Skin of body (tissue), 2 donors: Measurements from ENCODE around the gene NKD1. TPM values are rescaled to one million over a fixed set of nuclear protein-coding genes. Genes with fewer than 3 reads are reported as not detected.
A peak's percentile ranks its signal among the peaks of the same experiment; 100 is the strongest.

Experiments
- DNase-seq: peaks from one replicate; lab custom pipeline; 2025; lab: John Stamatoyannopoulos, UW
- total RNA-seq: library from RNA; depleted of rRNA; stranded (reverse); fragments of >200 nt; gene quantifications from one replicate; pipeline ENCODE4 v1.2.3, GENCODE V29; 2014

The NKD1 gene
- total RNA-seq, 1 donor from 2014 or later: 4.9 TPM

DNA sequence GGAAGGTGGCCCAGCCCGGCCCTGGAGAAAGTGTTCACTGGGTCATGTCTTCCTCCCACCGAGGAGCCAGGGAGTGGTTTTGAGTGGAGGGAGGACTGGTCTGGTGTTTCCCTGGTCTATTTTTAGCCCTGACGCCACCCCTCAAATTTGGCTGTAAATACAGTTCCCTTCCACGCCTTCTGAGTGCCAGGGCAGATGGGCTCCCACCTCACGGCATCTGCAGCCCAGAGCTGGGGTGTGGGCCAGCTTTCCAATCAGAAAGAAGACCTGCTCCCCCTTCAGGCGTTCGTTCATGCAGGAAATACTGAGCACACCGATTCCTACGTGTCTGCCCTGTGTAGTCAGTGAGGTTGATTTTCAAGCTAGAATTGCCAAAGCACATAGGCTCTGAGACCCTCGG, 79.2 kb downstream of the NKD1 start:
- peak; percentile 78 for DNase-seq

GRCh38 chr16:50628156-50628802, 80.1 kb downstream of the NKD1 start:
- DNase-seq: no peak

DNA sequence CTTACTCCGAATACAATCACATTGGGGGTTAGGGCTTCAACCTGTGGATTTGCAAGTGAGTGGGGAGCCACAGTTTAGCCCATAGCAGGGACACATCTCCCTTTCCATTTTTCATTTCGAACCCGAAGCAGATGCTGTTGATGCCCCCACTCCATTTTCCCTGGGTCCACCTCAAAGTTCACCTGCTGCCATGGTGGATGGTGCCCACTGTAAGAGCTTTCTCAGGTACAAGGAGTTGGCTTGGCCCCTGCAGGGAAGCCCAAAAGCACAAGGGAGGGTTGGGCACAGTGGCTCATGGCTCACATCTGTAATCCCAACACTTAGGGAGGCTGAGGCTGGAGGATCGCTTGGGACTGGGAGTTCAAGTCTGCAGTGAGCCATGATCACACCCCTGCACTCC, 81.1 kb downstream of the NKD1 start:
- DNase-seq: no peak

GRCh38 chr16:50630394-50631020, 82.3 kb downstream of the NKD1 start:
- DNase-seq: no peak

GRCh38 chr16:50631249-50631984, 83.2 kb downstream of the NKD1 start:
- DNase-seq: no peak

GRCh38 chr16:50631985-50632576, 83.9 kb downstream of the NKD1 start:
- no peak for DNase-seq

- DNase-seq: no peak
These were observed 85.0 kb downstream of the NKD1 start for GRCh38 chr16:50632927-50633800.

GRCh38 chr16:50634090-50634489, 85.9 kb downstream of the NKD1 start:
- no peak for DNase-seq

DNA sequence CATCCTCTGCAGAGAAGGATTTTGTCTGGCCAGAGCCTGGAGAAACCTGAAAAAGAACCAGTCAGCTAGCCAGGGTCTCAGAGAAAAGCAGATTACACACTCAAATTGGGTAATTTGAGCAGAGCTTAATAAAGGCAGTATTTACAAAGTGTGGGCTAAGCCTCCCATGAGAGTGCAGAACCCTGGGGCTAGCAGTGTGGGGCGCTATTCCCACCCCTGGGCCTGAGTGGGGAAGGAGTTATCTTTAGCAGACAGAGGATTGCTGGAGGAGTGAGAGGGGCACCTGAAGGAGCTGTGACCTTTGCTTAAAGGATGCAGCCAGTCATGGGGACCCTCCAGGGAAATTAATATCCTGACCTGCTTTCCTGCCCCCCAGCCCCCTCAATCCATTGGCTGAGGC, 86.8 kb downstream of the NKD1 start:
- DNase-seq: no peak

DNA sequence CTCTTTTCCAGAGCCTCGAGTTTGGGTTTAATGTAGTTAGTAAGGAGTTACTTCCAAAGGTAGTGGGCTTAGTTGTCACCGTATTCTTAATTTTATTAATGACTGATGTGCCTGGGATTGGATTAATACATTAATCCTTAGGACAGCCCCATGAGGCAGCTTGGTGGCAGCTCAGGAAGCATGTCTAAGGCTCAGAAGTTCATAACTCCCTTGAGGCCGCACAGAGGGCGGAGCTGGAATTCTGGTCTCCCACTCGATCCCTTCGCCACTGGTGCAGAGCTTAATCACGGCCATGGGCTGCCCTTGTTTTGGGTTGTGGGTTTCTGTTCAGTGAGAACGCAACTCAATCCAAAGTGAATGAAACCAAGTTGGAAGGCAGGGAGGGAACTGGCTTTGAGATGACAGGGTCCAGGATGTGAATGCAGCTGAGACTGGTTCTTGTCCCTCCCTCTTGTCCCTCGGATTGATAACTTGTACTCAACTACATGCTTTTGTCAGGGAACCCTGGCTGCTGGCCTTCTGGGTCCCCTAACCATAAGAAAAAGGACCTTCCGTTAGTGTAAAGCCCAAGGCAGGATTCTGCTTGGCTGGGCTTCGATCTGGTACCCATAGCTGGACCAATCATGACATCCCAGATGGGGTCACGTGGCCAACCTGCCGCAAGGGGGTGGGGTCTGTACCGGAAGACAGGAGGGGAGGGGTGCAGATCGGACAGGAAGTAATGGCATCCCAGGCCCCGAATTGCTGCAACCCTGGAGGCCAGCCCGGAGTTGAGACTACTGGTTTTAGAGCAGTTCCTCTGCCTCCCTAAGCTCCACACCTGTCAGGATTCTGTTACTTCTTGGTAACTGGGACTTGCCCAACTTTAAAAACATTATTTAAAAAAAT, 87.6 kb downstream of the NKD1 start:
- no peak for DNase-seq

GRCh38 chr16:50636753-50637374, 88.7 kb downstream of the NKD1 start:
- no peak for DNase-seq

DNA sequence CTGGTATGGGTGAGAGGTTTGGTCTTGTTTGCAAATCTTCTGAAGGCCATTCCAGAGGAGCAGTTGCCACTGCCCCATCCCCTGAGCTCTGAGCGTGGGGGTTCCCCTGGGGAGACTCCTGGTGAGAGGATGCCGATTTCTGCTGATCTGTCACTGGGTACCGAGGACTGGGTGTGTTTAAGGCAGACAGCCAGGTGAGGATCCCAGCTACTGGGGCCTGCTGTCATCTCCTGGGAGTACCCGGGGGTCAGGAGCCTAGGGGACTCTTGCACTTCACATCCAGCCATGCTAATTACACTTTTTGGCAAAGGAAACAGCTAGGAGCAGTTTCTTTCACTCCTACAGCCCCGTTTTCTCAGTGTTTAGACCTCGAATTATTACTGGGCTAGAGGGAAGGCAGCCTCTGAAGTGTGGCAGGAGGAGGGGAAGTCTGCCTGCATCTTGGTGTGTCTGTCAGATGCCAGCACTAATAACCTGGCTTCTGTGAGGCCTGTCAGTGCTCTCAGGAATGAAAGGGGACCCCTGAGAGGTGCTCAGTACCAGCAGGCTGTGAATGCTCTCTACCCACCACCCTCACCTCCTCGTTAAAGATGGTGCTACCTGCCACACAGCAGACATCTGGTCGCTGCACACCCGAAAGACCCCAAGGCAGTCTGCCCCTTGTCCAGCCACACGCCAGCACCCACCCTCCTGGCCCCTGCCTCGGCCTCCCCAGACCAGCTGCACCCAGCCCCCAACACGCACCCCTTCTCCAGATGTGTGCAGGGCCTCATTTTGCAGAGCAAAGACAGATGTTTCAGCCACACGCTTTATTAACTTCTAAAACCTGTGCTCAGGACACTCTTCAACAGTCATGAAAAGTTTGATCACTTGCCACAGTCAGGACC, 89.8 kb downstream of the NKD1 start:
- DNase-seq: no peak

DNA sequence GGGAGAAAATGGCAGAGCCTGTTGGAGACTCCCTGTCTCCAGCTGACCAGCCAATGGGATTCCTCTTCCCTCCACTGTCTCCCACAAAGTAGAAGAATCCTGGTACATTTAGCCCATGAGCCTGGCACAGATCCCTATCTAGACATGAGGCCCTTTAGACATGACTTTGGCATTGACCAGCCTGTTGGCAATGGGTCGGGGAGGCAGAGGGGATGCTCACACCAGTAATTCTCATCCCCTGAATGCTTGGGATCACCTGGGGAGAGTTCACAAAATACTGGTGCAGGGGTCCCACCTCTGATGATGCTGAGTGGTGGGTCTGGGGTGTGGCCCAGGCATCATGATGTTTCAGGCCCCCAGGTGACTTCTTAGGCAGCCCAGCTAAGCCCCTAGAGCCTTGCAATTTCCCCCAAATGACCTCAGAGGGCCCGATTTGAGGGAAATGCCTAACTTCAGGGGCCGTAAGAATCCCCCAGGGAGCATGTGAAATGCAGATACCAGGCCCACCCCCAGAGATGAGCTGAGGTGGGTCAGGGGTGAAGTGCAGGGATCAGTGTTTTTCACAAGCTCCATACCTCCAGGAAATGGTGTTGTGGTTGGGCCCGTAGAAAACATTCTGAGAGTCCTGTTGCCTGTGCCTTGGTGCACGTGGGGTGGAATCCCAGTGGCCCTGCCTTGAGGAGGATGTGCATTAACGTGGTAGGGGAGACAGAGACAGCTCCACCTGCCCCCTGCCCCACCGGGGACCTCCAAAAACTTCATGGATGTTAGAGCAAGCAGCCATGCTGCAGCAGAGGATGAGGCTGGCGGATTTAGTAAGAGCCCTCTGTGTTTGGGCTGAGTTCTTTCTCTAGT, 90.8 kb downstream of the NKD1 start:
- no peak for DNase-seq

DNA sequence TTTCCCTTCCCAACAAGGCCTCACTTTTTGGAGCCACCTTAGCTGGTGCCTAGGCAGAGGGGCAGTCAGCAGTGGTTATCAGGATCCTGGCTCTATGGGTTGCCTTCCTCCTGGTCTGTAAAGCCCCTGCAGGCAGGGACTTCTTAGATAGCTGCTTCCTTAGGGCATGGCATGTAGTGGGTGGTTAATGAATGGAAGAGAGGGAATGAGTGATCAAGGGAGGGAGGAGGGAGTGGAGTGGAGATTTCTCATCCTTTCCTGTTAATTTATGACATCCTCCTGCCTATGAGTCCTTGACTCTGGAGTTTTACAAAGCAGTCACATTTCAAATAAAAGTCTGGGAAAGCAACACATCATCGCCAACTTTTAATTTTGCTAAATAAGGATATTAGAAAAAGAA, 92.2 kb downstream of the NKD1 start:
- no peak for DNase-seq

- no peak for DNase-seq
These were observed 93.0 kb downstream of the NKD1 start for GRCh38 chr16:50640919-50641817.

GRCh38 chr16:50641818-50642187, 93.6 kb downstream of the NKD1 start:
- no peak for DNase-seq

DNA sequence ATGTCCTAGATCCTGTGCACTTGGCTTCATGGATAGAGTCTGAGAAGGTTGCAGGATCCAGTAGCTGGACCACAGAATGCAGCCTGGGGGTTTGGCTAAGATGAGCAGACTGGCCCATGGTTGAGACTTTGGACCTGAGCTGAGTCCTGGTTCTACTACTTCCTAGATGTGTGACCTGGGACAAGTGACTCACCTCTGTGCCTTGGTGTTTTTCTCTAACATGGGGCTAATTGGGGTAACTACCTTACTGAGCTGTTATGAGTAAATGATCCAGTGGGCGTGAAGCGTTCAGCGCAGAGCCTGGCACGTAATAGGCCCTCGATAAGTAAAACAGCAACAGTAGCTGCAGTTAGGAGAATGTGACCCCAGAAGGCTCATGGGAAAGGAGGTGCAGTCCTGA, 94.2 kb downstream of the NKD1 start:
- no peak for DNase-seq
